Neural cell (in vitro differentiated cells): ENCODE data around the gene GAP43. TPM values are rescaled to one million over a fixed set of nuclear protein-coding genes. Genes with fewer than 3 reads are reported as not detected.

Experiments used
- H2AFZ ChIP-seq: fragments of 200-600, 300-800 bp; sonication (generic), shearing (Covaris generic); 2 replicates; pipeline ENCODE4 v1.6.0; 2014; ENCODE audit warnings: low read depth, mild to moderate bottlenecking, antibody characterized with exemption, low read length, moderate library complexity
- H3F3A ChIP-seq: fragments of 200-600 bp; shearing (Covaris generic); 2 replicates; pipeline ENCODE4 v1.6.1; 2016; ENCODE audit warnings: mild to moderate bottlenecking, moderate library complexity, mixed read lengths, antibody characterized with exemption, low read length; ENCODE audit not compliant: insufficient read depth, poor library complexity, severe bottlenecking
- H3K27ac ChIP-seq: fragments of 200-600, 300-800 bp; sonication (generic), shearing (Covaris generic); 2 replicates; pipeline ENCODE4 v1.5.1; 2014; ENCODE audit warnings: mild to moderate bottlenecking, low read length, moderate library complexity
- H3K27me3 ChIP-seq: fragments of 300-800, 200-600 bp; sonication (generic), shearing (Covaris generic); 2 replicates; pipeline ENCODE4 v1.6.0; 2014; ENCODE audit warnings: mild to moderate bottlenecking, low read depth, low read length, moderate library complexity; ENCODE audit not compliant: insufficient read depth
- H3K36me3 ChIP-seq: fragments of 300-800, 200-600 bp; sonication (generic), shearing (Covaris generic); 2 replicates; pipeline ENCODE4 v1.5.1; 2014; ENCODE audit warnings: mild to moderate bottlenecking, antibody characterized with exemption, low read length, moderate library complexity; ENCODE audit not compliant: insufficient read depth
- H3K4me2 ChIP-seq: fragments of 300-800, 200-600 bp; sonication (generic), shearing (Covaris generic); 2 replicates; pipeline ENCODE4 v1.6.0; 2014; ENCODE audit warnings: mild to moderate bottlenecking, low read length
- H3K4me3 ChIP-seq: fragments of 300-800, 200-600 bp; sonication (generic), shearing (Covaris generic); 2 replicates; pipeline ENCODE4 v1.5.1; 2014; ENCODE audit warnings: mild to moderate bottlenecking, low read length, moderate library complexity
- H3K79me2 ChIP-seq: fragments of 200-600 bp; shearing (Covaris generic); replicated peaks from 2 replicates; pipeline ENCODE4 v1.6.0; 2014; ENCODE audit warnings: mild to moderate bottlenecking, low read length, moderate library complexity; ENCODE audit not compliant: insufficient read depth
- H3K9ac ChIP-seq: fragments of 300-800, 200-600 bp; sonication (generic), shearing (Covaris generic); 2 replicates; pipeline ENCODE4 v1.6.1; 2016; ENCODE audit warnings: mild to moderate bottlenecking, low read length, mixed read lengths
- H3K9me2 ChIP-seq: fragments of 200-600 bp; shearing (Covaris generic); 2 replicates; pipeline ENCODE4 v1.6.1; 2016; ENCODE audit warnings: mild to moderate bottlenecking, low read length, mixed read lengths; ENCODE audit not compliant: insufficient read depth
- H3K9me3 ChIP-seq: fragments of 200-600, 300-800 bp; sonication (generic), shearing (Covaris generic); 2 replicates; pipeline ENCODE4 v1.6.1; 2016; ENCODE audit warnings: mild to moderate bottlenecking, mixed run types, low read length, moderate library complexity, mixed read lengths
- H4K20me1 ChIP-seq: fragments of 200-600 bp; shearing (Covaris generic); 2 replicates; pipeline ENCODE4 v1.6.1; 2016; ENCODE audit warnings: mild to moderate bottlenecking, mixed run types; ENCODE audit not compliant: insufficient read depth
- CTCF ChIP-seq: fragments of 450-650 bp; IDR thresholded peaks from 2 replicates; pipeline ENCODE4 v1.5.1; 2014; ENCODE audit warnings: antibody characterized with exemption, mild to moderate bottlenecking, moderate library complexity; ENCODE audit not compliant: poor library complexity, severe bottlenecking
- EP300 ChIP-seq: fragments of 450-650 bp; conservative IDR thresholded peaks from 2 replicates; pipeline ENCODE4 v1.6.1; 2014; ENCODE audit warnings: antibody characterized with exemption, mild to moderate bottlenecking, moderate library complexity; ENCODE audit not compliant: poor library complexity, severe bottlenecking
- EZH2 ChIP-seq: fragments of 200-600, 300-800 bp; shearing (Covaris generic), sonication (generic); IDR thresholded peaks from 2 replicates; pipeline ENCODE4 v1.6.1; 2014; ENCODE audit warnings: antibody characterized with exemption, low read length, borderline replicate concordance, mild to moderate bottlenecking; ENCODE audit not compliant: insufficient read depth, poor library complexity, severe bottlenecking
- MXI1 ChIP-seq: fragments of 450-650 bp; conservative IDR thresholded peaks from 2 replicates; pipeline ENCODE4 v1.6.1; 2014; ENCODE audit warnings: antibody characterized with exemption, mild to moderate bottlenecking; ENCODE audit not compliant: poor library complexity, severe bottlenecking
- POLR2AphosphoS5 ChIP-seq: IDR thresholded peaks from 2 replicates; pipeline ENCODE4 v1.6.1; 2012
- RAD21 ChIP-seq: fragments of 450-650 bp; conservative IDR thresholded peaks from 2 replicates; pipeline ENCODE4 v1.6.1; 2014; ENCODE audit warnings: antibody characterized with exemption, mild to moderate bottlenecking, moderate library complexity
- REST ChIP-seq: IDR thresholded peaks from 2 replicates; pipeline ENCODE4 v1.6.1; 2012; ENCODE audit warnings: borderline replicate concordance
- SMC3 ChIP-seq: fragments of 450-650 bp; conservative IDR thresholded peaks from 2 replicates; pipeline ENCODE4 v1.6.1; 2014; ENCODE audit warnings: antibody characterized with exemption, mild to moderate bottlenecking, moderate library complexity; ENCODE audit not compliant: poor library complexity
- TAF1 ChIP-seq: IDR thresholded peaks from 2 replicates; pipeline ENCODE4 v1.6.1; 2012; ENCODE audit warnings: low read depth
- polyA plus RNA-seq: library from polyadenylated mRNA; depleted of rRNA; stranded (reverse); fragments of >200 nt; gene quantifications from 2 replicates; pipeline ENCODE4 v1.2.3, GENCODE V29; 2014

The GAP43 gene
- polyA plus RNA-seq, 1 donor from 2014 or later = 1,327 TPM

GRCh38 chr3:115634052-115634451 lies 10.7 kb downstream of the GAP43 start:
- no peak overlapping the region for H3K27ac ChIP-seq
- H3K4me3 ChIP-seq = no peak overlapping the region
- TF ChIP-seq SMC3 = no peak
- no peak for TF ChIP-seq POLR2AphosphoS5
- no peak for TF ChIP-seq EP300
- no peak for TF ChIP-seq REST
- no peak for TF ChIP-seq CTCF
- TF ChIP-seq TAF1 = no peak
- peaks cover 99% of the 10 kb centered on the region for H3K79me2 ChIP-seq
- H3K4me2 ChIP-seq = no peak overlapping the region
- H3K36me3 ChIP-seq = peaks cover 5% of the 10 kb centered on the region
- H3K9ac ChIP-seq = no peak overlapping the region
- no peak overlapping the region for H2AFZ ChIP-seq
- H3F3A ChIP-seq = no peaks in the 10 kb centered on the region
- no peaks in the 10 kb centered on the region for H4K20me1 ChIP-seq
- H3K9me2 ChIP-seq = no peaks in the 10 kb centered on the region
- H3K9me3 ChIP-seq = no peaks in the 10 kb centered on the region
- no peaks in the 10 kb centered on the region for H3K27me3 ChIP-seq

- no peaks in the 10 kb centered on the region for H4K20me1 ChIP-seq
- TF ChIP-seq EP300 (no peak), EZH2 (no peak), TAF1 (no peak), MXI1 (no peak), RAD21 (no peak), SMC3 (no peak), REST (no peak), CTCF (no peak), POLR2AphosphoS5 (no peak)
- no peak overlapping the region for H2AFZ ChIP-seq
- peaks cover 5% of the 10 kb centered on the region for H3K36me3 ChIP-seq
- H3K4me3 ChIP-seq = no peak overlapping the region
- H3K9me3 ChIP-seq = no peaks in the 10 kb centered on the region
- H3K4me2 ChIP-seq = no peak overlapping the region
- H3K27ac ChIP-seq = no peak overlapping the region
- no peaks in the 10 kb centered on the region for H3K27me3 ChIP-seq
- no peaks in the 10 kb centered on the region for H3K9me2 ChIP-seq
- H3K9ac ChIP-seq = no peak overlapping the region
- peaks cover 96% of the 10 kb centered on the region for H3K79me2 ChIP-seq
- peaks cover 3% of the 10 kb centered on the region for H3F3A ChIP-seq
These were observed 12.1 kb downstream of the GAP43 start for GRCh38 chr3:115635406-115635805.
